H1 (cell line): ENCODE results near the gene HAPLN3. TPM values are rescaled to one million over a fixed set of nuclear protein-coding genes. Genes with fewer than 3 reads are reported as not detected.
"Not testable (repeated sequence)": the region's sequence is repeated elsewhere in the genome, so short reads cannot be mapped to it uniquely, and the experiment has no call there.

Experiments
- CTCF ChIA-PET: fragments of 300-600 bp; sonication (Branson Sonifier 250); formaldehyde crosslinking; loops from one replicate; lab custom pipeline; 2021; ENCODE audit not compliant: partially characterized antibody; lab: Charles Lee
- POLR2A ChIA-PET: fragments of 300-600 bp; sonication (Branson Sonifier 250); formaldehyde crosslinking; loops from one replicate; lab custom pipeline; 2021; ENCODE audit warnings: inconsistent platforms; ENCODE audit not compliant: partially characterized antibody; lab: Charles Lee
- DNase-seq, 2 experiments: peaks; one replicate each; pipeline versions ENCODE4 v3.0.0 to v3.0.0-alpha.2; 2010 to 2022; ENCODE audit warnings: low spot score in 2 of 2, low read depth in 1 of 2, mixed read lengths in 1 of 2
- FAIRE-seq: peaks from 2 replicates; lab custom pipeline; 2011; peaks lifted over from hg19 to GRCh38; lab: Jason Lieb, UNC
- H2AFZ ChIP-seq: 2 replicates; pipeline ENCODE4 v1.8.1; 2012; ENCODE audit warnings: low read length, inconsistent platforms
- H2AK5ac ChIP-seq: 2 replicates; pipeline ENCODE4 v1.6.1; 2013; ENCODE audit warnings: low read depth, low read length
- H2BK120ac ChIP-seq: replicated peaks from 2 replicates; pipeline ENCODE3; 2013; ENCODE audit warnings: low read depth, low read length, inconsistent platforms
- H2BK12ac ChIP-seq: 2 replicates; pipeline ENCODE4 v1.6.1; 2013; ENCODE audit warnings: low read depth, low read length
- H2BK15ac ChIP-seq: 2 replicates; pipeline ENCODE4 v1.6.1; 2013; ENCODE audit warnings: low read length
- H2BK20ac ChIP-seq: 2 replicates; pipeline ENCODE4 v1.6.1; 2013; ENCODE audit warnings: low read length
- H2BK5ac ChIP-seq: 2 replicates; pipeline ENCODE4 v1.6.1; 2013; ENCODE audit warnings: low read depth, low read length
- H3K14ac ChIP-seq: 2 replicates; pipeline ENCODE4 v1.6.1; 2013; ENCODE audit warnings: inconsistent platforms; ENCODE audit not compliant: insufficient read length
- H3K18ac ChIP-seq: 2 replicates; pipeline ENCODE4 v1.6.1; 2013; ENCODE audit warnings: low read length; ENCODE audit errors: extremely low read depth
- H3K23ac ChIP-seq: 2 replicates; pipeline ENCODE4 v1.6.1; 2013; ENCODE audit warnings: inconsistent platforms; ENCODE audit not compliant: insufficient read length
- H3K23me2 ChIP-seq: 2 replicates; pipeline ENCODE4 v1.6.1; 2013; ENCODE audit warnings: low read depth, low read length
- H3K27ac ChIP-seq: 2 replicates; pipeline ENCODE4 v1.6.1; 2011; ENCODE audit warnings: low read depth, low read length, inconsistent platforms
- H3K27me3 ChIP-seq, 4 experiments: replicated peaks in 1 of 4; 1 replicate in 1 of 4; 2 replicates in 3 of 4; pipeline versions ENCODE4 v1.6.1 to v1.8.1; 2011 to 2013; ENCODE audit warnings: low read length in 3 of 4, mild to moderate bottlenecking in 3 of 4, inconsistent platforms in 2 of 4, mixed read lengths in 2 of 4, moderate library complexity in 1 of 4; ENCODE audit not compliant: control insufficient read depth in 3 of 4, insufficient read depth in 3 of 4; ENCODE audit errors: extremely low read depth in 1 of 4
- H3K36me3 ChIP-seq, 4 experiments: 2 replicates each; pipeline versions ENCODE4 v1.6.1 to v1.8.1; 2011 to 2013; ENCODE audit warnings: mild to moderate bottlenecking in 4 of 4, low read length in 3 of 4, moderate library complexity in 2 of 4, control low read depth in 1 of 4, inconsistent platforms in 1 of 4; ENCODE audit not compliant: insufficient read depth in 4 of 4, control insufficient read depth in 2 of 4
- H3K4ac ChIP-seq: replicated peaks from 2 replicates; pipeline ENCODE3; 2013; ENCODE audit warnings: low read length, low read depth, mixed read lengths, inconsistent platforms; ENCODE audit not compliant: insufficient read length
- H3K4me1 ChIP-seq, 4 experiments: replicated peaks in 1 of 4; 1 replicate in 1 of 4; 2 replicates in 3 of 4; pipeline versions ENCODE4 v1.6.1 to v1.8.1; 2011 to 2013; ENCODE audit warnings: low read length in 3 of 4, inconsistent platforms in 2 of 4, mixed read lengths in 1 of 4; ENCODE audit not compliant: insufficient read depth in 4 of 4, control insufficient read depth in 3 of 4
- H3K4me2 ChIP-seq, 2 experiments: 2 replicates each; pipeline versions ENCODE4 v1.6.1 to v1.8.1; 2011 to 2013; ENCODE audit warnings: low read depth in 2 of 2, low read length in 2 of 2, control low read depth in 1 of 2, inconsistent platforms in 1 of 2, mild to moderate bottlenecking in 1 of 2; ENCODE audit not compliant: insufficient read depth in 1 of 2
- H3K4me3 ChIP-seq, 4 experiments: fragments of 200-600, 300-600 bp in 1 of 4; sonication (generic), shearing (Covaris generic), sonication (Bioruptor Twin) in 1 of 4; 2 replicates each; pipeline versions ENCODE4 v1.5.1 to v1.8.1; 2011 to 2016; ENCODE audit warnings: low read length in 4 of 4, low read depth in 3 of 4, control low read depth in 2 of 4, inconsistent platforms in 2 of 4, mild to moderate bottlenecking in 2 of 4, mixed read lengths in 1 of 4, moderate library complexity in 1 of 4; ENCODE audit not compliant: insufficient read depth in 2 of 4; ENCODE audit errors: extremely low read depth in 1 of 4
- H3K56ac ChIP-seq: replicated peaks from 2 replicates; pipeline ENCODE3; 2013; ENCODE audit warnings: low read depth, mild to moderate bottlenecking, mixed read lengths, low read length, inconsistent platforms; ENCODE audit not compliant: insufficient read length
- H3K79me1 ChIP-seq: 2 replicates; pipeline ENCODE4 v1.6.1; 2013; ENCODE audit warnings: low read depth, low read length, control low read depth
- H3K79me2 ChIP-seq, 2 experiments: 2 replicates each; pipeline versions ENCODE4 v1.6.1 to v1.8.1; 2012 to 2013; ENCODE audit warnings: low read length in 2 of 2, mild to moderate bottlenecking in 2 of 2, inconsistent platforms in 1 of 2; ENCODE audit not compliant: insufficient read depth in 2 of 2, control insufficient read depth in 1 of 2
- H3K9ac ChIP-seq, 4 experiments: replicated peaks in 1 of 4; 1 replicate in 1 of 4; 2 replicates in 3 of 4; pipeline versions ENCODE4 v1.6.1 to v1.8.1; 2011 to 2013; ENCODE audit warnings: low read depth in 3 of 4, low read length in 3 of 4, control low read depth in 2 of 4, mild to moderate bottlenecking in 2 of 4, moderate library complexity in 2 of 4, inconsistent platforms in 1 of 4; ENCODE audit errors: extremely low read depth in 1 of 4
- H3K9me3 ChIP-seq, 2 experiments: 2 replicates each; pipeline versions ENCODE4 v1.6.1 to v1.8.1; 2012 to 2013; ENCODE audit warnings: mild to moderate bottlenecking in 2 of 2, moderate library complexity in 2 of 2, control low read depth in 1 of 2, inconsistent platforms in 1 of 2, low read depth in 1 of 2, low read length in 1 of 2, mixed read lengths in 1 of 2; ENCODE audit not compliant: insufficient read depth in 2 of 2
- H4K20me1 ChIP-seq, 2 experiments: replicated peaks in 1 of 2; 2 replicates each; pipeline versions ENCODE3 to v1.8.1; 2011 to 2013; ENCODE audit warnings: inconsistent platforms in 2 of 2, low read length in 2 of 2, mild to moderate bottlenecking in 1 of 2; ENCODE audit not compliant: insufficient read depth in 2 of 2, control insufficient read depth in 1 of 2
- H4K5ac ChIP-seq: 2 replicates; pipeline ENCODE4 v1.6.1; 2013; ENCODE audit warnings: low read length, low read depth, mixed read lengths, inconsistent platforms; ENCODE audit not compliant: insufficient read length
- H4K8ac ChIP-seq: 2 replicates; pipeline ENCODE4 v1.8.0; 2013; ENCODE audit warnings: mild to moderate bottlenecking, moderate library complexity, low read length, inconsistent platforms; ENCODE audit not compliant: insufficient read depth; ENCODE audit errors: extremely low read depth
- H4K91ac ChIP-seq: replicated peaks from 2 replicates; pipeline ENCODE3; 2013; ENCODE audit warnings: low read length, mixed read lengths, inconsistent platforms; ENCODE audit not compliant: insufficient read length
- WGBS, 2 experiments: shearing (Covaris generic) in 1 of 2; methylation state at CpG; one replicate each; pipeline versions ENCODE4 v1.1.6 to v1.1.7; 2013 to 2015; ENCODE audit warnings: low lambda C conversion rate in 2 of 2, mixed read lengths in 2 of 2, inconsistent platforms in 1 of 2, low coverage in 1 of 2, missing lambda C conversion rate in 1 of 2; ENCODE audit not compliant: insufficient replicate concordance in 2 of 2, insufficient coverage in 1 of 2, insufficient read length in 1 of 2; ENCODE audit errors: extremely low coverage in 1 of 2, missing lambda C conversion rate in 1 of 2; 5-methylcytosine and 5-hydroxymethylcytosine counted together
- polyA plus RNA-seq, 7 experiments: library from polyadenylated mRNA; depleted of rRNA in 3 of 7; stranded (reverse) in 5 of 7; unstranded in 2 of 7; fragments of >200 nt in 5 of 7; fragments of 200-250 nt in 2 of 7; gene quantifications; 1 replicate in 5 of 7; 2 replicates in 1 of 7; 4 replicates in 1 of 7; pipeline versions ENCODE4 v1.2.1 to v1.2.3, GENCODE V29; 2011 to 2013; ENCODE audit warnings: missing spikeins in 2 of 7, mixed read lengths in 2 of 7
- total RNA-seq: library from RNA; stranded (reverse); fragmentation: NEBNext Ultra II Directional; extraction: Animal tissue kit (Norgen Biotek cat#: 25700); gene quantifications from 2 replicates; pipeline ENCODE4 v1.2.1, GENCODE V29; 2021

The HAPLN3 gene
- total and polyA plus RNA-seq, 2 of the 8 experiments (the other 6 are each of a cell fraction or from before 2014, with no cell fraction given) = 76.2 to 79.7 TPM

GRCh38 chr15:88929358-88930098, 34.2 kb upstream of the HAPLN3 start:
- not testable (repeated sequence) for H2BK15ac ChIP-seq, H3K14ac ChIP-seq, H3K27me3 ChIP-seq, H2AFZ ChIP-seq, H3K18ac ChIP-seq, H3K9ac ChIP-seq, H4K91ac ChIP-seq, H3K27ac ChIP-seq, H4K20me1 ChIP-seq, H4K8ac ChIP-seq, H3K4me3 ChIP-seq, H2BK20ac ChIP-seq, H4K5ac ChIP-seq, H2BK5ac ChIP-seq, DNase-seq, H2AK5ac ChIP-seq, H3K56ac ChIP-seq, H3K36me3 ChIP-seq, H2BK120ac ChIP-seq, H3K23me2 ChIP-seq, H3K79me1 ChIP-seq, FAIRE-seq, H3K79me2 ChIP-seq, H3K4me2 ChIP-seq, H2BK12ac ChIP-seq, H3K23ac ChIP-seq, H3K4me1 ChIP-seq, H3K4ac ChIP-seq
- ChIA-PET CTCF (interaction anchor here (0.6 to 0.8 kb wide), 2 partner anchors 18 to 80 kb away, joined by 3 to 4 read pairs; no protein-coding TSS in a partner anchor), POLR2A (interaction anchor here (1.2 kb wide), 1 partner anchor 18 kb away, joined by 3 read pairs; no protein-coding TSS in a partner anchor)
- WGBS, 2 experiments = 90% methylated on average over 3 of the region's 3 CpGs; no CpG with 5 or more reads in 1 of the 2 experiments
- peaks cover 9 to 20% of the 10 kb centered on the region in 2 experiments; a peak in 3 of 4 replicates for H3K9me3 ChIP-seq

- POLR2A ChIA-PET = interaction anchor here (0.8 kb wide), 1 partner anchor 70 kb away, joined by 3 read pairs; no protein-coding TSS in a partner anchor
- H3K79me2 ChIP-seq, CTCF ChIA-PET, H3K4me3 ChIP-seq, H2BK12ac ChIP-seq, H2BK15ac ChIP-seq, H3K36me3 ChIP-seq, H2AFZ ChIP-seq, DNase-seq, H3K18ac ChIP-seq, H3K79me1 ChIP-seq, H3K27ac ChIP-seq, H3K4me1 ChIP-seq, FAIRE-seq, H2AK5ac ChIP-seq, H2BK20ac ChIP-seq, H3K9ac ChIP-seq, H4K8ac ChIP-seq, H4K20me1 ChIP-seq, H3K4ac ChIP-seq, H4K91ac ChIP-seq, H2BK5ac ChIP-seq, H3K56ac ChIP-seq, H3K23ac ChIP-seq, H2BK120ac ChIP-seq, H3K4me2 ChIP-seq, H3K14ac ChIP-seq, H3K27me3 ChIP-seq, H4K5ac ChIP-seq, H3K23me2 ChIP-seq: not testable (repeated sequence)
- H3K9me3 ChIP-seq = peaks cover 8 to 11% of the 10 kb centered on the region in 2 experiments; a peak in 3 of 4 replicates
Observed at GRCh38 chr15:88928192-88928591, 32.8 kb upstream of the HAPLN3 start.
